GM18511 (cell line): ENCODE data around the gene TLN1.

Experiments
- ATAC-seq: cut with Tn5 transposase; IDR thresholded peaks from one replicate; pipeline ENCODE4 v1.9.1; 2021; ENCODE audit warnings: mild to moderate bottlenecking, moderate library complexity; ENCODE audit not compliant: unreplicated experiment

The TLN1 gene, protein sequence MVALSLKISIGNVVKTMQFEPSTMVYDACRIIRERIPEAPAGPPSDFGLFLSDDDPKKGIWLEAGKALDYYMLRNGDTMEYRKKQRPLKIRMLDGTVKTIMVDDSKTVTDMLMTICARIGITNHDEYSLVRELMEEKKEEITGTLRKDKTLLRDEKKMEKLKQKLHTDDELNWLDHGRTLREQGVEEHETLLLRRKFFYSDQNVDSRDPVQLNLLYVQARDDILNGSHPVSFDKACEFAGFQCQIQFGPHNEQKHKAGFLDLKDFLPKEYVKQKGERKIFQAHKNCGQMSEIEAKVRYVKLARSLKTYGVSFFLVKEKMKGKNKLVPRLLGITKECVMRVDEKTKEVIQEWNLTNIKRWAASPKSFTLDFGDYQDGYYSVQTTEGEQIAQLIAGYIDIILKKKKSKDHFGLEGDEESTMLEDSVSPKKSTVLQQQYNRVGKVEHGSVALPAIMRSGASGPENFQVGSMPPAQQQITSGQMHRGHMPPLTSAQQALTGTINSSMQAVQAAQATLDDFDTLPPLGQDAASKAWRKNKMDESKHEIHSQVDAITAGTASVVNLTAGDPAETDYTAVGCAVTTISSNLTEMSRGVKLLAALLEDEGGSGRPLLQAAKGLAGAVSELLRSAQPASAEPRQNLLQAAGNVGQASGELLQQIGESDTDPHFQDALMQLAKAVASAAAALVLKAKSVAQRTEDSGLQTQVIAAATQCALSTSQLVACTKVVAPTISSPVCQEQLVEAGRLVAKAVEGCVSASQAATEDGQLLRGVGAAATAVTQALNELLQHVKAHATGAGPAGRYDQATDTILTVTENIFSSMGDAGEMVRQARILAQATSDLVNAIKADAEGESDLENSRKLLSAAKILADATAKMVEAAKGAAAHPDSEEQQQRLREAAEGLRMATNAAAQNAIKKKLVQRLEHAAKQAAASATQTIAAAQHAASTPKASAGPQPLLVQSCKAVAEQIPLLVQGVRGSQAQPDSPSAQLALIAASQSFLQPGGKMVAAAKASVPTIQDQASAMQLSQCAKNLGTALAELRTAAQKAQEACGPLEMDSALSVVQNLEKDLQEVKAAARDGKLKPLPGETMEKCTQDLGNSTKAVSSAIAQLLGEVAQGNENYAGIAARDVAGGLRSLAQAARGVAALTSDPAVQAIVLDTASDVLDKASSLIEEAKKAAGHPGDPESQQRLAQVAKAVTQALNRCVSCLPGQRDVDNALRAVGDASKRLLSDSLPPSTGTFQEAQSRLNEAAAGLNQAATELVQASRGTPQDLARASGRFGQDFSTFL (N-terminal part only)

DNA sequence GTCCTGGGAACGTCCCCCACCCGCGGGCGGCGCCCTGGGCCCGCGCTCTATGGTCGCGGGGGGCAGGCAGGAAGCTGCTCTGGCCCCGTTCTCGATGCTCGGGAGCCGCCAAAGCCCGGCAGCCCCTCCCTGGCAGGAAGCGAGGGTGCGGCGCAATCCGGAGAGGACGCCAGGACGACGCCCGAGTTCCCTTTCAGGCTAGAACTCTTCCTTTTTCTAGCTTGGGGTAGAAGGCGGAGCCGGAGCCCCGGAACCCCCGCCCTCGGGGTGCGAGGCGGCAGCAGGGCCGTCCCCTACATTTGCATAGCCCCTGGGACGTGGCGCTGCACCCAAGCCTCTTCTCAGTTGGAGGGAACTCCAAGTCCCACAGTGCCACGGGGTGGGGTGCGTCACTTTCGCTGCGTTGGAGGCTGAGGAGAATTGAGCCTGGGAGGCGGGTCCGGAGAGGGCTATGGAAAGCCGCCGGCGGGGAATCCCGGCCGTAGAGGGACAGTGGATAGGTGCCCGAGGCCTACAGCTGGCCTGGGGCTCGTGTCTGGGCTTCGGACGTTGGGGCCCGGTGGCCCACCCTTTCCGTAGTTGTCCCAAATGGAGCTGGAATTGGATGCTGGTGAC is at the start of gene TLN1, which contains the start of gene CREB3:
Gene TLN1, minus strand, starts transcription at position 11 of the 615 bp plus-strand sequence. CDS start 6,501 bp downstream, outside the sequence.
Gene CREB3, plus strand, starts transcription at position 482 of the 615 bp plus-strand sequence. Its CDS starts 107 bp downstream, at position 589.
- ATAC-seq: peak; percentile 75

DNA sequence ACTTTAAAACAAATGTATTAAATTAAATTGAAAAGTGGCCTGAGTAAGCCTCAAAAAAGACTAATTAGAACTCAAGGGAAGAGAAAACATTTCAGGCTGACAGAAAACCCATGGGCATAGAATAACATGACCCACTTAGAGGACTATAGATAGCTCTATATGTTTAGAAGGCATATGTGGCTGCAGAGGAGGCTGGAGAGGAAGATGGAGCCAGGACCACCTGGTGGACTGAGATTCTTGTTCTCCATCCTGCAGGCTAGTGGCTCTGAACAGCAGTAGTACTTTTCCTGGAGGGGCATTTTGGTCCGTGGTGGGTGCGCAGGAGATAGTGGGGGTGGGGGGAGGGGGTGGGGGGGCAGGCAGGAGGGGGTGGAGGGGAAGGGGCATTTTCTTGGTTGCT is 49.1 kb upstream of the TLN1 start:
- ATAC-seq: no peak

DNA sequence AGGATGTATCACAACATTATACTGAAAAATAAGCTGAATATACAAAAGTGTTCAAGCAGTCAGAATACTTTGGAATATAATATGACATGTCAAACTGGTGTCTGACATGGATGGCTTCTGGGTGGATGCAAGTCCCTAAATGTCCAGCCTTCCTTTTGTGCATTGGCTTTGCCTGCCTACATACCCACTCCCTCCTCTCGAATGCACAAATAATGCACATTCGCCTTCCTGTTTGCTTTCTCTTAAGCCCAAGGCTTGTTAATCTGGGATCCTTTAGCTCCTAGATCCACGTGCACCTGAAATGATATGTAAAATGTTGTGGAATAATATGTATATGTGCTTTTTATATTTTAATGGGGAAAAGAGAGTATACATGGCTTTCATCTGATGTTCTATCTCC is 46.5 kb upstream of the TLN1 start:
- no peak for ATAC-seq

DNA sequence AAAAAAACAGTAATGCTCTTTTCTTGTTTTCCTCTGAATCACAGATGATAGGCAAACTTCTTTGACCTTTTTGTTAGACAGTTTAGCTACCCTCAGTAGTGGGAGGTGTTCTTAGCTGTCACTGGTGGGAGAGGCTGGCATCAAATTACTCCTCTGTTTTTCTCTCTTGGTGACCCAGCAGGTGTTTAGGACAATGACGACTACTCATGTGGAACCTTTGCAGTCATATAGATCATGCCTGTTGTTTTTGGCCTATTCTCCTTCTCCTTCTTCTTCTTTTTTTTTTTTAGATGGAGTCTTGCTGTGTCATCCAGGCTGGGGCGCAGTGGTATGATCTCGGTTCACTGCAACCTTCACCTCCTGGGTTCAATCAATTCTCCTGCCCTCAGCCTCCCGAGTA is 44.0 kb upstream of the TLN1 start:
- no peak for ATAC-seq

DNA sequence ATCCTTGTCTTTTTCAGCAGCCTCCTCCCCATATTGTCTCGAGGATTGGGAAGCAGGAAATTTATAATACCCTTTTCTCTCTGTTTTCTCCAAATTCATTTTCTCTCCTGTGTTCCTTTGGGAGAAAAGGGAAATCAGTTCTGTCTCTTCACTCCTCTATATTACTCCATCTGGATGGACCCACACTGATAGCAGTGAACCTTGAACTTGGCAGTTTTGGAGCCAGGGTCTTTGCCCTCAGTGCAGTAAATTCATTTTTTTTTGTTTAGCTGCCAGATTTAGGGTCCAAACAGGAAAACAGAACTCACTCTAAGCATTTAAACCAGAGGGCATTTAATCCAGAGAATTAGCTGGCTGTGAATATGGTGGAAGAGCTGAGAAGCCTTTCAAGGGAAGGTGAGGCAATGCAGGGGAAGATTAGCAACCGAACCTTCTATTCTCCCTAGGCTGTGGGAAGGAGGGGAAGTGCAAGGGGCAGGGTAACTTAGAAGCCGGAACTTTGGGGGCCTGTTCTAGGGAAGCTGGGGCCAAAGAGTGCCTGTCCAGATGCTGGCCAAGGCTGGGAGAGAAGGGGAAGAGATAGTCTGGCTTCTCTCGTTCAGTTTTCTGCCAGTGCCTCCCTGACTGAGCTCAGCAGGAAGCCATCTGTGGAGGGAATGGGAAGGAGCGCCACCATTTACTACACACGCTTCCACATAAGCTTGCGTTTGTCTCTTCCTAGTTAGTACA is 43.1 kb upstream of the TLN1 start:
- no peak for ATAC-seq

DNA sequence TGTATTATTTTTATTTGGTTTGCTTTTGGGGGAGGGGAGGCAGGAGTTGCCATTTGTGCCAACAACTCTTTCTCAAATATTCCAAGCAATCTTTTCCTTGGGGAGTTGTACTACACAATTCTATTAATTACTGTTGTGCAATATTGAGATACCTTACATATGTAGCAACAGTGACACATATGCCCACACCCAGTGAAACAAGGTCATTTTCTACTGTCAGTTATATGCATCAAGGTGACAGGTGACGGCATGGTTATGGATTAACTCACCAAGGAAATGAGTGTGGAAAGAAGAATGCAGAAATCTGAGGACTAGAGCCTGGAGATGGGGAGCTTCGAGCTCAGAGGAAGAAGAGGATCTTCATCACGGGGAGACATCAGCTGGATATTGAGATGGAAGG is 39.9 kb upstream of the TLN1 start:
- ATAC-seq: no peak

DNA sequence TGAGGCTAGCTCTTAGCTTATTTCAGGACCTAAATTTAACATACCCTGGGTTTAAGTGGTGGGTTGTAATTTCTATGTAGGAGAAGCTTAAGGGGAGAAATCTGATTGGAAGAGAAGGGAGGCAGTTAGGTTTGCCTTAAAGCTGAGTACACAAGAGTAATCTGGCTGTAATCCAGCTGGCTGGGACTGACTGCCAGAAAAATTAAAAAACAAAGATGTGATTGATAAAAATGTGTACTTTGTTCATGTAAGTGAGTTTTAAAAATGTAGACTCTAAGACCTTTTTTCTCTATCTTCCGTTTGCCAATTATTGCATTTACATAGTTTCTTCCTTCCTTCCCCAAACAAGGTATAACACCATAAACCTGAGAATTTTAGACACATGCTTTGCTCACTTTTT is 39.5 kb upstream of the TLN1 start:
- no peak for ATAC-seq

DNA sequence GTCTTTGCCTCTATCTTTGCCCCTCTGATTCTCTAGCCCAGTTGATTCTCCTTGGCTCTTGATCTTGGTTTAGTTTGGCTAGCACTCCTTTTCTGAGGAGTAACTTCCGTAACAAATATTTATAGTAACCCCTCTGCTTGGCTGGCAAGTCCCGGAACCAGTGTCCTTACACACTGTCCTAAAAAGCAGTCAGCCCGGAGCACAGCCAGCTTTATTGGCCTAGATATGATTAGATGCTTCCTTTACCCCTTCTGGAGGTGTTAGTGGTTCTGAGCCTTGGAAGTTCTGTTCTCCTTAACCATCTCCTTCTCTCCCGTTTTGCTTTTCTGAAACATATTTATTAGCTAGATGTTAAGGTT is 39.1 kb upstream of the TLN1 start:
- ATAC-seq: no peak

DNA sequence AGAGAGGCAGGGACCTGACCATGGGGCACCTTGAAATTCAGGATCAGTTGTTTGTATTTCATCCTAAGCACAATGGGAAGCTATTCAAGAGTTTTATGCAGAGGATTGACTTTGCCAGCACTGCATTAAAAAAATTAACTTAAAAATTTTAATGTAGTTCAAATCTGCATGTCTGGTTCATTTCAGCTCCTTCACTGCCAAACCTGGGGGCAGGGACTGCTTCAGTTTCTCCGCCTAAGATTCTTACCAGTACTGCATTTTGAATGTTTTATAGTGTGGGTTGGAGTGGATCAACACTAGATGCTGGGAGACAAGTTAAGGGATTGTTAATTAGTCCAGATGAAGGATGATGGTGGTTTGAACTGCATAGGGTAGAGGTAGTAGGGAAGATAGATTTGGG is 37.8 kb upstream of the TLN1 start:
- no peak for ATAC-seq

DNA sequence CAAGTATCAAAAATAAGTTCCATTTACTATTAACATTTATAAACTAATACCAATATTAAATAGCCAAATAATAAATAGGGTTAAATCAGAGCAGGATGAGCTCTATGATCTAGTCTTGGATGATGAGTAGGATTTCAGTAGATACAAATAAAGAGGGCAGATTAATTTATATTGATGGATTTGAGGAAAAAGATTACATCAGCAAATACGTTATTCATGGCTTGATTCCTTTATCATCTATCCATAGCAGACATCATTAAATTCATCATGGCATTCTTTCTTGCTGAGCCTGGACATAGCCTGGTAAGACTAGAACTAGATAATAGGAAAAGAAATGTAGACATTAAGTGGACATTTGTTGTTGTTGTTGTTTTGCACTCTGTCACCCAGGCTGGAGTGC is 35.5 kb upstream of the TLN1 start:
- ATAC-seq: no peak

DNA sequence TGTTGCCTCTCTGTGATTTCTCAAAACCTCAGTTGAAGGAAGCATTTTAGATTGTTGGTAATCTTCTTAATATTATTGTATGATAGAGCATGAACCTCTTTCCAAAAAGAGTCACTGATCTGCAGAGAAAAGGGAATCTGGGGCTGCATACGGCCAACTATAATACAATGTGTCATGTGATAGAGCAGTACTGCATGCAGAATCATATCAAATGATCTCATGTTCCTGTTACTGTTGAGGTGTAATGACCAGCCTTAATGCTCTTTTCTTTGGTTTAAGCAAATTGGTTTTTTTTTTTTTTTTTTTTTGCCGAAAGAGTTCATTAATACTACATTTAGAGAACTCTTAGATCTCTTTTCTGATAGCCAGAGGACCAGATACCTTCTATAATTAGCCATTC is 35.0 kb upstream of the TLN1 start:
- no peak for ATAC-seq

DNA sequence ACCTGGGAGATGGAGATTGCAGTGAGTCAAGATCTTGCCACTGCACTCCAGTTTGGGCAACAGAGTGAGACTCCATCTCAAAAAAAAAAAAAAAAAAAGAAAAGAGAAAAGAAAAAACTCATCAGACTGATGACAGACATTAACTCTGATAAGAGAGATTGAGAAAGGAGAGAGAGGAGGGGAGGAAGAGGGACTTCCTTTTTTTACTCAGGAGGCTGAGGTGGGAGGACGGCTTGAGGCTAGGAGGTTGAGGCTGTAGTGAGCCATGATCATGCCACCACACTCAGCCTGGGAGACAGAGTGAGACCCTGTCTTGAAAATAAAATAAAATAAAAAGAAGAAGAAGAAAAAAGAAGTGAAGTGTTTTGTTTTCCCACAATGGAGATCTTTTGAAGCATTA is 31.8 kb upstream of the TLN1 start:
- no peak for ATAC-seq

DNA sequence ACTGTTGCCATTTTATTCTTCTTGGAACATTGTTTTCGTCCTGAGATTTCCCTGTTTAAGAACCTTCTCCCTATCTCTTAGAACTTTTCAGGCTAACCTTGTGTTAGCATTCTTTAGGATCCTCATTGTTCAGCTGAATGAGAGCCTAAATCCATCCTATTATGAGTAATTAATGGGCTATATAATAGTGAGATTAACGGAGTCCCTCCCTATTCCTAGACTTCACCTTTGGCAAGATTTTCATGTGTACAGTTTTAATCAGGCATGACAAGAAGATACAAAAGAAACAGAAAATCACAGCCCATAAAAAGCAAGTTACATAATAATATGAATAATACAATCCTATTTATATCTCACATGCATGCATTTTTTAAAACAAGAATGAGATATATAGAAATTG is 31.2 kb upstream of the TLN1 start:
- ATAC-seq: no peak

DNA sequence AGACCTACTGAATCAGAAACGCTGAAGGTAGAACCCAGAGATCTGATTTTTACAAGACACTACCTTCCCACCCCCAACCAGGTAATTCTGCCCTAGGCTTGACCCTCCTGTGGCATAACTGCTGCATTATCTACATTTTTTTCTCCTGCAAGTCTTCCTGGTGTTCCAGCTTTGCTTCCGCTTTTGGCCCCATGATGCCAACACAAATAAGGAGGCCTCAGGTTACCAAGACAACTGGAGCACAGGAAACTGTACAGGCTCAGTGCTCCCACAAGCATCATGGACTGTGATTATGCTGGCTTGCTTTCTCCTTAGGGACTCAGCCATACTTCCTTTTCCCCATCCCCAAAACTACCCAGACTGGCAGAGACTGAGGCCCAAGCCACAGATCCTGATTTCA is 28.7 kb upstream of the TLN1 start:
- no peak for ATAC-seq

DNA sequence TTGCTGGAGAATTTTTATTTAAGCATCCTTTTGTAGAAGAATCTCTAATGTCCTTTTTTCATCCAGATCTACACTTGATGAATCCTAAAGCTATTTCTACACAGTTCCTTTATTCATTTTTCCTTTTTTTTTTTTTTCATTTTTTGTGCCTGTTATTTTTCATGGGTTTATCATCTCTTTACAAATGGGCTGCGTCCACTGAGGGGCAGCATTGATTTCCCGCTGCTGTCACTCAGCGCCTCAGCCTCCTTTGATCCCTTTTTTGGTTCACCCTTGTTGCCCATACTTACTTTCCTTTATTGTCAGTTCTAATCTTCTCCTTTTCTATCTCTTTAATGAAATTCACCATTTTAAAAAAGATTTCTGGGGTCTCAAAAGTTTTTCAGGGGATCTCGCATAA is 27.8 kb upstream of the TLN1 start:
- ATAC-seq: no peak

DNA sequence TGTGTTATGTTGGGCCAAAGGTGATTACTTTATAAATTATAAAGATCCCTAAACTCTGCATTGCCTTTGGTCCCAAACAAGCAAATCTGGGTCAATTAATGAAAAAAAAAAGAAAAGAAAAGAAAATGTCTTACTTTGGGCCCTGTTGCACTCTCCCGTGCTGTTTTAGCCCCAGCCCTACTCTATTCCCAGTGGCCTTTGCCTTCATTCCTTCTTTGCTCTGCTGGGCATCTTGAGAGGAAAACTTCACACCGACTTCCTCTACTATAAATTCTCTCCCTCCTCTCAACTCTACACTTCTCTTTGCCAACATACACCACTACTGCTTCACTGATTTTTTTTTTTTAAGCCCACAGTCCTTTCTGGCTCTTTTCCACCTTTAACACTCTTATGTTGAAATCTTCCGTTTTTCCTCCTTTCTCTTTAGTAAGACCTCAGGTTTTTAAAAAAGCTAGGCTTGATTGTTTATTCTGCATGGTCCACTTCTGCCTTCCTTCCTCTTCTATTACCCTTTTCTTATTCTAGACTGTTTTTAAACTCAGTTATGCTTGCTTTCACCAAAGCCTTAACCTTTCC is 26.6 kb upstream of the TLN1 start:
- ATAC-seq: no peak

DNA sequence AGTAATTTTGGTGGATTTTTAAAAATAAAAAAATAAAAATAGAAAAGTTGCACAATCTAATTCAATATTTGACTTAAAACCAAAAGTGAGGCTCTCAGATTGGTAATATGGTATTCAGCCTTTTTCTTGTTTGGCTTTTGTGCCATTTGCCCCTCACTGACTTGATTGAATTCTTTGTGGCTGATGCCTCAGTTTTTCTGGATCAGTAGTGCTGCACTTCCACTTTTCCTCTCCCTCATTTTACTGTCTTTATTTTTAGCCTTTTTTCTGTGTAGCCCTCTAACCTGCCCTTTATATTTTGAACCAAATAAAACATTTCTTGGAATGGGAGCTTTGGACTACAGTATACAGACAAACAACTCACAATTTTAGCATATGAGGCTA is 25.9 kb upstream of the TLN1 start:
- ATAC-seq: no peak

DNA sequence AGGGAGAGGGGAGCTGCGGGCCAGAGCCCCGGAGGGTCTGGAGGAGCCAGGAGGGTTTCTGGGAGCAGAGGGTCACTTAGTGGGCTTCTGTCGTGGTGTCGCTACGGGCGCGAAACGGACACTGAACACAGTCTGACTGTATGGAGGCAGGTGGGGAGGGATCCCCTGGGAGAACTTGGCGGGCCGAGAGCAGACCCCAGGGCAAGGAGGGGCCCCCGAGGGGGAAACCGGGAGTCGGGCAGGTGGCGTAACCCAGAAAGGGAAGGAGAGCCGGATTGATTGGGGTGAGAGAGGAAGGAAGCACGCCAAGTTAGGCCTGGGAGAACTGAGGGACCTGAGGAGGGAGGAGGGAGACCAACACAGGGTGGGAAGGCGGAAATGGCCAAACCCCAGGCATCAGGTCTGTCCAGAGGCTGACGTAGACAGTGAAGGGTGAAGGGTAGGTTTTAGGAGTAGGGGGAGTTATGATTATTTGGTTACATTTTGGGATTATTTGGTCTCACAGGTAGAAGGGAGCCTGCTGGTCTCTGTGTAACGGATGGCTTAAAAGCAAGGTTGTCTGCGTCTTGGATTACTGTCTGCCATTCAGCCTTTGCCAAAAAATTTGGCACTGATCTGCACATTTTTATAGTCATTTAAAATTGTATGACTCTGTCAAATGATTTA is 25.4 kb upstream of the TLN1 start:
- peak; percentile 54 for ATAC-seq
